Stimulated activated CD4-positive, alpha-beta T cell treated with anti-CD3 and anti-CD28 coated beads, Interleukin-15, amount 100 ng/mL, for 24 hours (primary cell): Measurements from ENCODE around the gene C20orf144.
A peak's percentile ranks its signal among the peaks of the same experiment; 100 is the strongest.

Experiments
- DNase-seq: peaks from one replicate; pipeline ENCODE4 v3.0.0-alpha.2; 2020

C20orf144 gene

DNA sequence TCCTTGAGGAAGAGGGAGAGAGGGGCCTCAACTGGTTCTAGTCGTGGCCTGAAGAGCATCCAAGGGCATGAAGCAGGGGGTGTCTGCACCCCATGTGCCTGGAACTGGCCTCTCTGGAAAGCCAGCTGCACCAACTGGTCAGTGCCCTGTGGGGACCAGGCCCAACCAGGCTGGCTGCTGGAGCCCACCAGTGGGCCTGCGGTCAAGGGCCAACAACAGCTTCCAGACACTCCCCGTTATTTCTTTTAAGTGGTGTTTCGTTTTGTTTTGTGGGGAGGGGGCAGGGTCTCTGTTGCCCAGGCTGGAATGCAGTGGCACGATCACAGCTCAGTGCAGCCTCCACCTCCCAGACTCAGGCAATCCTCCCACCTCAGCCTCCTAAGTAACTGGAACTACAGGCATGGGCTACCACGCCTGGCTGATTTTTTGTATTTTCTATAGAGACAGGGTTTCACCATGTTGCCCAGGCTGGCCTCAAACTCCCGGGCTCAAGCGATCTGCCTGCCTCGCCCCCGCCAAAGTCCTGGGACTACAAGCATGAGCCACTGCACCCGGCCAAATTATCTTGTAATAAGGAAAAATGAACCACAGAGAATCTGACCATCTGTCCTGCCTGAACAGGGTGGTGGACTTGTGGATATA lies 11.9 kb upstream of the C20orf144 start:
- DNase-seq = no peak

DNA sequence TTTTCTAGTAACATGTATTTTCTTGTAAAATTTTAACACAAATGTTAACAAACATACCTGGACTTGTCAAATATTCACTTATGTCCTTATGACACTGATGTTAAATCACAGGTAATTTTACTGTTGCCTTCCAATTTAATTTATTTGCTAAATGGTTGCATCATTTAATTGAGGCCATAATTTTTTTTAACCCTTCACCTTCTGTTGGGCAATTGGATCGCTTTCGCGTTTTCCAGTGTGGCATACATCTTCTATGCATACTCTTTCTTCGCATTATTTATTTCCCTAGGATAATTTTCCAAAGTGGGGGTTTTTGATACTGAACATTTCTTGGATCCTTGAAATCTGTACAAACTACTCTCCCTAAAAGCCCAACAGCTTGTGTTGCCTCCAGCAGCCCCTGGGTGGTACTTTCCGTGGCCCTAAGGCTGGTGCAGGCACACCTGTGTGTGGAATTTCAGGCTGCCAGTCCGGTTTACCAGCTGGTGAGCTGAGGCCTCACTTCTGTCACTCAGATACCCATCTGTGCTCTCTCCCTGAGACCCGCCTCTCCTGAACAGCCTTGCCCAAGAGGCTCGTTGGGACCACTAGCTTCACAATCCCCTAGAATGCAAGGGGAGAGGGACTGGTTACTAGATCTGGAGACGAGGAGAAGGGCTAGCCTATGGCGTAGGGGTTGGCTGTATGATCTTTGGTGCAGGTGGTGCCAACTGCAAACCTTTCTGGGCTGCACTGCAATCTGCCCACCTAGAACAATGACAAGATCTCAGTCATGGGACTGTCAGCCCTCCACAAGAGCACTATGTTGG lies 11.2 kb upstream of the C20orf144 start:
- no peak for DNase-seq

DNA sequence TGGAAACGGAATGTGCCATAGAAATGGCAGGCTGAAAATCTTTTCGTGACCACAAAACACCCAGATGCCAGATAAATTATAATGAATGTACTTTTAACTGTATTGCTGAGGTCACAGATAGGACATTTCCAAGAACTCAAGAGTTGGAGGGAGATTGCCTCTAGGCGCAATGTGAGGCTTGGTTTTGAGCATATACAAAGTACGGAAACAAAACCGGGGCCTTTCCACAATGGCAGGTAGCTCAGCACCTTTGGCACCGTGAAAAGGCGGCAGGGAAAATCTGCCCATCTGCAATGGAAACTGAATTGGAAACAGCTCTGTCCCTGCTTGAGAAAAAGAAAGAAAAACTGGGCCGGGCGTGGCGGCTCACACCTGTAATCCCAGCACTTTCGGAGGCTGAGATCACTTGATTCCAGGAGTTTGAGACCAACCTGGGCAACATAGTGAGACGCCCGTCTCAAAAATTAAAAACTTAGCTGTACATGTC lies 10.5 kb upstream of the C20orf144 start:
- no peak for DNase-seq

DNA sequence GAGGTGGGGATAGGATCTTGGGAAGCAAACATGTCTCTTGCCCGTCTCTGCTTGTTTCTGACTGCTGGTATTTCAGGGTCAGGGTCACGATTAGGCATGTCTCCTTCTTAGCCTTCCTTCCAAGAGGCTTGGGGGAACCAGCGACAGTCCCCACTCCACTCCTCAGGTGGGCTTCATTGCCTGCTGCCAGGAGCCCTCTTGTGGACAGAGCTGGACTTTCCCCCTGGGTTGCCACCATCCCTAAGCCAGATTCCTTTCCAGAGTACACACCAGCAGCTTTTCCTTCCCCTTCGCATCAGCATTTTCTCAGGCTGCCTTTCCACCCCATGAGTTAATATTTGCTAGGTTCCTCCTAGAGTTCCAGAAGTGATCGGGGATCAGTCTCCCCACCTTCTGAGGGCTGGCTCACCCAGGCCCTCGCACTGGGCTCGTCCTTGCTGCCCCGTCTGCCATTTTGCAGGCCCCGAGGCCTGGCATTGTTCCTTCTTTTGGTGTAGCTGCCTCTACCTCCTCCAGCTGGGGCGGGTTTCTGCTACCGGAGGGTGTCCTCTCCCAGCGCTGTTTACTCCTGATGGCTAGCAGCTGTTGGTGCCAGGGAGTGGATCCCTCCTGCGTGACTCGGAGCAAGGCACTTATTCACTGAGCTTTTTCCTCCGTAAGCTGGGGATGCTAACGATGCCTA lies 8.8 kb upstream of the C20orf144 start:
- peak; percentile 57 for DNase-seq

GRCh38 chr20:33653900-33654596 lies 8.1 kb upstream of the C20orf144 start:
- DNase-seq = peak; percentile 5

DNA sequence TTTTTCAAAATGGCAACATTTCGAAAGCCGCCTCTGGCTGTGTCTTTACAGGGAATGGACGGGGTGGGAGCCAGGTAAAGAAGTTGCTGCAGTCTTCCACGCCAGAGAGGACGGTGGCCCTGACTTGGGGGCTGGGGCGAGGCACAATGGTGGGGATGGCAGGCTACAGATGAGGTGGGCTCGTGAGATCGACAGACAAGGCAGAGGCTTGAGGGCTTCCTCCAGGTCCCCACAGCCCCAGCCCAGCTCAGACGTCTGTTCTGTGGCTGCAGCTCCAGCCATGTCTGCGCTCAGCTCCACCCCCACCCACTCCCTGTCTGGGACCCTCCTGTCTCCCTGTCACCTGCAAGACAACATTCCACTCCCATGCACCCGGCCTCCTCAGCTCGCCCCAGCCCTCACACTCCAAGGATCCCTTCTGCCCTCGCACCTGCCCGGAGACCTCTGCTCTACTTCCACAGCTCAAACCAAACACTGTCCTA lies 7.4 kb upstream of the C20orf144 start:
- DNase-seq = peak; percentile 1

- no peak for DNase-seq
Measured at GRCh38 chr20:33655164-33655563, 7.0 kb upstream of the C20orf144 start.

DNA sequence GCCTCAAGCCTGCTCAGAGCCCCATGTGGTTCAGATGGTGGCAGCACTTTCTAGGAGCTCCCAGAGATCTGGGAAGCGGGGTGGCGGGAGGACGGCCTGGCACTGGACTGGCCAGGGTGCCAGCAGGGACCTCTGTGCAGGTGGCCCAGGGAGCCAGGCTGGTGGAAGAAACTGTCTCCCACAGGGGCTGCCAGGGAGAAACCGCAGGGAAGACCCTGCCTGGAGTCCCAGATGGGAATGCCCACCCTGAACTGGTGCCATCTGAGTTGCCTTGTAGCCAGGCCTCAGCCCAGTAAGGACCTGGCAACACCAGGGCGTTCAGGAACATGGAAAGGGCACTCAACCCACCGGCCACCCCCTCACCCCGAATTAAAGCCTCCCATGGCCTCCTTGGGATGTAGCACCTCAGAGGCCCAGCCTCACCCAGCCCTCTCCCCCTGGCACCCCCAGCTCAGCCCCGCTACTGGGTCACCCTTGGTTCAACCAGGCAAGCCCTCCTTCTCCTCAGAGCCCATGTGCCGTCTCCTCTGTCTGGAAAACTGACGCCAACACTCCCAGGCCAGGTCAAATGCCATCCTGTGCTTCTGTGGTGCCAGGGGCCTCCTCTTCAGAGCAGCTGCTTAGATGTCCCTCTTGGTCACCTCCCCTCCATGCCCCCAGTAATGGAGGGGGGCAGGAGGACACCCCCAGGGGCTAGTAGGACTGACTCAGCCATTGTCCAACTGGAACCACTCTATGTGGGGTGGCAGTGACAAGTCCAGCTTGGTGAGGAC lies 5.9 kb upstream of the C20orf144 start:
- no peak for DNase-seq

DNA sequence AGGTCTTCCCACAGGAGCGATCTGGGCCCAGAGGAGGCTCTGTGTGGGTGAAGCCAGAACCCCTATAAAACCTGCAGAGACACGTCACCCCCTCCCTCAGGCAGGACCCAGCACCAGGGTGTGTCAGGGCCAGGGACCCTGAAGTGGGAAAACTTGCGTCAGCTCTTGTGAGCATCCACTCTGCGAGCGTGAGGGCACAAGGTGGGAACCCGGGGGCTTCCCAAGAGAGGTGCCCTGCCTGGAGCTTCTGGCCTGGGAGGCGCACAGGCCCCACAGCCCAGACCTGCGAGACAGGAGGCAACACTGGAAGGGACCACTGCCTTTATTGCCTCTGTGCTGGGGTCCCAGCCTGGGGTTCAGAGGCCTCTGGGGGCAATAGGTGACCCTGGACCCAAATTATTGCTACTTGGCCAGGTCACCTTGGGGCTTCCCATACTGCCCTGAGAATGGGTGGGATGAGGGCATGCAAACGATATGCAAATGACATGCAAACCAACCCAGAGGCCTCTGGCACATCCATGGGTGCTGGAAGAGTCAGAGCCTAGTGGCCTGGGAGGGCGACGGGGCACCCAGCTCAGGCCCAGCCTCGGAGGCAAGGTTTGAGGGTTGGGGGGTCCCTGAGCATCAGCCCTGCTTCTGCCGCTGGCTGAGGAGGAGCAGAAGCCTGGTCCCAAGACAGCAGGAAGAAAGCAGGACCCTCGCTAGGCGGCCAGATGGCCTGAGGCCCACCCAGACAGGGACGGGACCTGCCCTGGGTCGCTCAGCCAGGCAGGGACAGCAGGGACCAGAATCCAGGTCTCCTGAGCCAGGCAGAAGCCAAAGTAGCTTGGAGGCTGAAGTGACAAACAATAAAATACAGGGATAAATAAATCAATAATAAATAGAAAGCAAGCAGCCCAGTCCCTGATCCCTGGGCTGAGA lies 5.1 kb upstream of the C20orf144 start:
- DNase-seq = peak; percentile 1

GRCh38 chr20:33657704-33658095 lies 4.4 kb upstream of the C20orf144 start:
- no peak for DNase-seq

DNA sequence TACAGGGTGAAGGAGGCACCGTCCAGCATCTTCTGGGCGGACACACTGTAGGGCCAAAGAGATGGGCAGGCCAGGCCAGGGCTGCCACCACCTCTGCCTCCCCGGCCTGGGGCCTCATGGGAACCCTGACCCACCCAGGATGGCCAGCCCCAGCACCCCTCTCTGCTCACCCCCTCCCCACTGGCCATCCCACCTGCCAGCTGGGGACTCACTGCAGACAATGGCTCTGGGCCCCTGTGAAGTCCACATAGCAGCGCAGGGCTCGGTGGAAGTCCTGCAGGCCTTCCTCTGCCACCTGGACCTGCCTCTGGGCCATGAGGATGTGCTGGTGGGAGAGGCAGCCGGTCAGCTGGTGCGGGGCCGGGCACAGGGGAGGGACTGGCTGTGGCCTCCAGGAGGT lies 3.6 kb upstream of the C20orf144 start:
- DNase-seq = no peak

DNA sequence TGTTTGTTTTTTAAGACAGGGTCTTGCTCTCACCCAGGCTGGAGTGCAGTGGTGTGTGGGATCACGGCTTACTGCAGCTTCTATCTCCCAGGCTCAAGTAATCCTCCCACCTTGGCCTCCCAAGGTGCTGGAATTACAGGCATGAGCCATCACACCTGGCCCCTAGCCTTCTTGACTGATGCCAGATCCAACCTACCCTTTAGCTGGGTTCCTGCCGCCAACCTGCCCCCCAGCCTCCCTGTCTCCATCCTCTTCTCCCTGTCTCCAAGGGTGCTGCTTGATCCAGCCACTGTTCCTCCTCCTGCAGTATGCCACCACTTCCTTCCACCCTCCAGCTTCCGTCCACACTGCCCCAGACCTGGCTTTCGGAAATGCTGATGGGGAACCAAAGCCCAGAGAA lies 3.2 kb upstream of the C20orf144 start:
- no peak for DNase-seq

GRCh38 chr20:33659341-33660034 lies 2.6 kb upstream of the C20orf144 start:
- DNase-seq = peak; percentile 1

DNA sequence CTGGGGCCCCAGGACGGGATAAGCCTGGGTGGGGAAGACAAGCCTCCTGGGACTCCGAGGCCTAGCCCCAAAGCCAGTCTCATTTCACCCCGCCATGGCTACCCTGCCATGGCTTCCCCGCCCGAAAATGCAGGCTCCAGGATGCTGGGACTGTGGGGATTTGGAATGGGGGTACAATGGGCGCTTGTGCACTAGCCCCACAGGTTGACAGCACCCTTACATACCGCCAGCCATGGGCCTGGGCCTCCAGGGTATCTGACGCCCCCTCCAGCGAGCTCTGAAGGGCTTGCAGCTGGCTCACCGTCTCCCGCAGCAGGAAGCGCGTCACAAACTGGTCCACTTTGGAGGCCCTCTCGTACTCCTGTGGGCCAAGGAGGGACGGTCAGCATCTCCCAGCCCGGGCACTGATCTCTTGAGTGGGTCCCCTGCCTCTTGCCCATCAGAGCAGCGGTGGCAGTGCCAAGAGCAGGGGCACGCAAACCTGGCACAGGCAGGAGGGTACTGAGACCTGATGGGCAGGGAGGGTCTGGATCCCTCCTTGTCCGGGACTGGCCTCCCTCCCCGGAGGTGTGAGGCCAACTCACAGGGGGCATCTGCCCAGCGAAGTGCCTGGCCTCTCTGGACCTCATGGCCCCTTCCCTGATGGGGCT lies 2.0 kb upstream of the C20orf144 start:
- DNase-seq = peak; percentile 1

DNA sequence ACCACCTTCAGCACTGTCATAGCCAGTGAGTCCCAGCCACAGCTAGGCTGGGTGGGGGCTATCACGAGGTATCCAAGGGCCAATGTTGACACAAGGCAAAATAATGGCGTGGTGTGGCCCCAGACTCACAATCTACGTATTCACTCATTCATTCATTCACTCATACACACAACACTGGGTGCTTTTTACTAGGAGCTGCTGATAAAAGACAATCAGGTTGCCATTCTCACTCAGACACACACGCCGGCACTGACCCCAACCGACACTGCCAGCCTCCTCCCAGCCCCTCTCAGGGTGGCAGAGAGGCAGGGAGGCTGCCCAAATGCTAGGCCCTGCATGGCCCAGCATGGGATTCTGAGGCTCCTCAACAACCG lies 1.5 kb upstream of the C20orf144 start:
- no peak for DNase-seq

- peak; percentile 91 for DNase-seq
Measured at GRCh38 chr20:33663161-33664084, 1.3 kb downstream of the C20orf144 start.

GRCh38 chr20:33664085-33664761 lies 2.1 kb downstream of the C20orf144 start:
- DNase-seq = peak; percentile 30

DNA sequence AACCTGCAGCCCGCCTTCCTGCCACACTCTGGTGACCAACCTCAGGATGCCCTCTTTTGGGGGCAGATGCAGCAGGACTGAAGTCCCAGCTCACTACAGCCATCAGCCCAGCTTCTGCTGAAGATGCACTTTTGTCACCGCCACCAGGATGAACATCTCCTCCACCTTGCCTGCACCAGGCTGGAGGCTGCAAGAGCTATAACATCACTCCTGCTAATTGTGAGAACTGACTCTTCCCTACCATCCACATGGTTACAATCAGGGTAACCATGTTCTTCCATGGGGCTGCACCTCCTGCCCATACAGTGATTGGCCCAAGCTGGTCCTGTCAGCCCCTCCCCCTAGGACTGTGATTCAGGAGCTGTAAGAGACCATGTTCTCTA lies 2.6 kb downstream of the C20orf144 start:
- peak; percentile 32 for DNase-seq
